C4-2B (cell line): ENCODE data around the gene EFNA5.

Source experiments
- H3K27ac ChIP-seq: fragments of 450-650 bp; 2 replicates; pipeline ENCODE4 v1.5.1; 2017
- CTCF ChIP-seq: fragments of 450-650 bp; conservative IDR thresholded peaks from 2 replicates; pipeline ENCODE4 v1.5.1; 2017; ENCODE audit warnings: mild to moderate bottlenecking
- ZFX ChIP-seq: fragments of 450-650 bp; IDR thresholded peaks from 2 replicates; pipeline ENCODE4 v1.6.1; 2017

Gene EFNA5

GRCh38 chr5:107383414-107383813 is 287.3 kb downstream of the EFNA5 start:
- TF ChIP-seq ZFX (no peak), CTCF (no peak)
- no peak overlapping the region for H3K27ac ChIP-seq

- TF ChIP-seq ZFX (no peak), CTCF (no peak)
- H3K27ac ChIP-seq, result no peak overlapping the region
Observed at GRCh38 chr5:107381189-107381856, 289.4 kb downstream of the EFNA5 start.

- TF ChIP-seq CTCF, result no peak
- TF ChIP-seq ZFX, result no peak
- H3K27ac ChIP-seq, result no peak overlapping the region
Observed at GRCh38 chr5:107380654-107381053, 290.1 kb downstream of the EFNA5 start.

- no peak overlapping the region for H3K27ac ChIP-seq
Observed at GRCh38 chr5:107378218-107378899, 292.4 kb downstream of the EFNA5 start.

GRCh38 chr5:107377277-107377609 is 293.5 kb downstream of the EFNA5 start:
- H3K27ac ChIP-seq, result no peak overlapping the region
- TF ChIP-seq CTCF, result no peak
- TF ChIP-seq ZFX, result no peak

More at GRCh38 chr5:107378218-107378899, 292.4 kb downstream of the EFNA5 start:
- no peak for TF ChIP-seq CTCF
- TF ChIP-seq ZFX, result no peak

GRCh38 chr5:107376546-107377276 is 294.0 kb downstream of the EFNA5 start:
- TF ChIP-seq ZFX (no peak), CTCF (no peak)
- H3K27ac ChIP-seq, result no peak overlapping the region
